Measurements from ENCODE around the gene TACSTD2. TPM values are rescaled to one million over a fixed set of nuclear protein-coding genes. Genes with fewer than 3 reads are reported as not detected.
"Not testable (repeated sequence)": the region's sequence is repeated elsewhere in the genome, so short reads cannot be mapped to it uniquely, and the experiment has no call there.

Gene TACSTD2
- total RNA-seq, 1 experiment from 2014 or later, result not detected

DNA sequence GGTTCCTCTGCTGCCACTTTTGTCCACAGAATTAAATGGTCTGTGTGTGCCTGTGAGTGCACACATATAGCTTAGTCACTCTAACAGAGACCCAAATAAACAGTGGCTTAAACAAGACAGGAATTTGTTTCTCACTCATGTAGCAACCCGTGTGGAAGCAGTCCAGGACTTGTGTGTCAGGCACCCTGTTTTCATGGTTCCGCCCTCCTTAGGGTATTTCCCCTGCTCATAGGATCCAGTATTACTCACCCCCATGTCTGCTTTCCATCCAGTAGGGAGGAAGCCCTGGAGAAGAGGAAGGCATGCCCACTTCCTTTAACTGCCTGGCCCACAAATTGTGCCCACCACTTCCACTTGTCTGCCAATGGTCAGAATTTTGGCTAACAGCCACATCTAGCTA is 41.3 kb upstream of the TACSTD2 start:
- no peaks in the 10 kb centered on the region for H3K27me3 ChIP-seq (ENCODE audit: low read length)
- H3K4me2 ChIP-seq (ENCODE audit: low read depth, low read length, poor library complexity, severe bottlenecking), result no peak overlapping the region
- H3K9ac ChIP-seq (ENCODE audit: low read length), result no peak overlapping the region
- DNase-seq, result no peak
- no peaks in the 10 kb centered on the region for H3K79me2 ChIP-seq (ENCODE audit: low read length)
- H3K9me3 ChIP-seq (ENCODE audit: low read length), result no peaks in the 10 kb centered on the region
- H3K9me2 ChIP-seq (replicated peaks; ENCODE audit: insufficient read depth, low read length), result no peaks in the 10 kb centered on the region
- H4K20me1 ChIP-seq (ENCODE audit: insufficient read depth, low read depth, low read length), result no peaks in the 10 kb centered on the region
- H2AFZ ChIP-seq (ENCODE audit: low read length), result no peak overlapping the region
- no peaks in the 10 kb centered on the region for H3K4me1 ChIP-seq (ENCODE audit: low read length)
- no peaks in the 10 kb centered on the region for H3K36me3 ChIP-seq (ENCODE audit: insufficient read depth, low read length)
- no peak overlapping the region for H3K27ac ChIP-seq (ENCODE audit: low read length)
- no peak overlapping the region for H3K4me3 ChIP-seq (ENCODE audit: low read length)

DNA sequence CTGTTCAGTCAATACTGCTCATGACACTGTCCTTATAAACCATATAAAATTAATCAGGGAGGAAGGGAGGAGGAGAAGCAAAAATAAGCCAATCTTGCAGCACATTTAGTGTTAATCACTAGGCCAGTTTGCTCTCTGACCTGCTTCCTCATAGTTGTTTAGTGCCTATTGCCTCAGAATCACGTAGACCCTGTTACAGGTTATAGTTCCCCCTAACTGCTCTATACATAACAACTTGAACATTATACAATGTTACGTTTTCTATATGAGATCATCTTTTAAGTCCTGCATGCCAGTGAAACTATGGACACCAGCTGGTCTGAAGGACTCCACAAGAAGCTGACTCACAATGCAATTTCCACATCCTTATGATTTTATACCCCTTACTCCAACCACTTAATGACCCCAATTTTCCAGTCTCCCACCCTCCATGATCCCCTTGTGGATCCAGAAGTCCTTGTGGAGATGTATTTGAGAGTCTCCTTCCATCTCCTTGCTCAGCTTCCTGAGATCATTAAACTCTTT is 34.9 kb upstream of the TACSTD2 start:
- Histone ChIP-seq H2AFZ (ENCODE audit: low read length) (no peak overlapping the region), H3K36me3 (ENCODE audit: insufficient read depth, low read length) (no peaks in the 10 kb centered on the region), H4K20me1 (ENCODE audit: insufficient read depth, low read depth, low read length) (no peaks in the 10 kb centered on the region), H3K27ac (ENCODE audit: low read length) (no peak overlapping the region), H3K9me2 (replicated peaks; ENCODE audit: insufficient read depth, low read length) (no peaks in the 10 kb centered on the region), H3K27me3 (ENCODE audit: low read length) (no peaks in the 10 kb centered on the region), H3K4me3 (ENCODE audit: low read length) (no peak overlapping the region), H3K9me3 (ENCODE audit: low read length) (no peaks in the 10 kb centered on the region), H3K9ac (ENCODE audit: low read length) (no peak overlapping the region), H3K79me2 (ENCODE audit: low read length) (no peaks in the 10 kb centered on the region), H3K4me1 (ENCODE audit: low read length) (no peaks in the 10 kb centered on the region), H3K4me2 (ENCODE audit: low read depth, low read length, poor library complexity, severe bottlenecking) (no peak overlapping the region)
- no peak for DNase-seq

DNA sequence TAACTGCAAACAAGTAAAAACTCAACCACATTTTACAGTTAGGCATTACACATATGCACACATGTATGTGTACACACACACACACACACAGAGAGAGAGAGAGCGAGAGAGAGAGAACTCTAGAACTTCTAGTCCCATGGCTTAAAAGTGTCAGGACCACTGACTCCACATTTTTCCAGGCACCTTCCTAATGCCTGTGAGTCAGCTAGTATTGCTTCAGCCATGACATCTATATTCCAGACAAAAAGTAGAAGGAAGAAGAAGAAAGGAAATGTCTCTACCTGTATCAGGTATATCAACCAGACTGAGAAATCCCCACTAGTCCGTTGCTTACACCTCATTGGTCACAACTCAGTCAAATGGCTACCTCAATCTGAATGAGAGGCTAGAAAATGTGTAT is 31.9 kb upstream of the TACSTD2 start:
- Histone ChIP-seq H3K79me2 (ENCODE audit: low read length) (no peaks in the 10 kb centered on the region), H2AFZ (ENCODE audit: low read length) (no peak overlapping the region), H3K27me3 (ENCODE audit: low read length) (no peaks in the 10 kb centered on the region), H3K9me3 (ENCODE audit: low read length) (no peaks in the 10 kb centered on the region), H3K9me2 (replicated peaks; ENCODE audit: insufficient read depth, low read length) (no peaks in the 10 kb centered on the region), H4K20me1 (ENCODE audit: insufficient read depth, low read depth, low read length) (no peaks in the 10 kb centered on the region), H3K4me1 (ENCODE audit: low read length) (no peaks in the 10 kb centered on the region), H3K4me2 (ENCODE audit: low read depth, low read length, poor library complexity, severe bottlenecking) (no peak overlapping the region), H3K36me3 (ENCODE audit: insufficient read depth, low read length) (no peaks in the 10 kb centered on the region), H3K4me3 (ENCODE audit: low read length) (no peak overlapping the region), H3K27ac (ENCODE audit: low read length) (no peak overlapping the region), H3K9ac (ENCODE audit: low read length) (no peak overlapping the region)
- DNase-seq, result no peak

DNA sequence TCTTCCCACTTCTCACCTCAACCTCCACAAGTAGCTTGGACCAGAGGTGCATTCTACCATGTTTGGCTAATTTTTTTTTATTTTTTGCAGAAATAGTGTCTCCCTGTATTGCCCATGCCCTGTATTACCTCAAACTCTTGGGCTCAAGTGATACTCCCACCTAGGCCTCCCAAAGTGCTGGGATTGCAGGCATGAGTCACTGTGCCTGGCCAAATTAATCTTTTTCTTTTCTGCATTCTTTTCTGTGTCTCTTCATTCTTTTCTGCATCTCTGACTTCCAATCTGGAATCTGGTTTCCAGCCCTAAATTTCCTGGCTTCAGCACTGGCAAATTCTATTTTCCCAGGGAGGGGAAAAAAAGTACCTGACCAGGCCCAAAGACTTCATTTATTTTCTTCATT is 31.2 kb upstream of the TACSTD2 start:
- Histone ChIP-seq H3K9ac (ENCODE audit: low read length) (no peak overlapping the region), H3K79me2 (ENCODE audit: low read length) (no peaks in the 10 kb centered on the region)

DNA sequence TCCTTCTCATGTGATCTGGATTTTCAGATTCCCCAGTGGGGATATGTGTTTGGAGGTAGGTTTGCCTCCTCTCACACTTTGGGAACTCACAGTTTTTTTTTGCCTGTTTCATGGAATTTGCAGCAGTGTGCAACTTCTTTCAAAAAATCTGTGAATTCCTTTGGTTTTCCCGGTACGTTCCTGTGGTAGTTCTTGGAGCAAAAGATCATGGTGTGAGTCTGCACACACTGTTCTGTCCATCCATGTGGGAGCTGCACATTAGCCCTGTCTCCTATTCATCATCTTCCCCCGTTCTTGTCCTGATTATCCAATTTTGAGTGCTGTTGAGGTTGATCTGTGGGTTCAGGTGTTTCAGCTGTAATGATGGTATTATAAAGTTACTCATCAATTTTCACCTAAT is 30.3 kb upstream of the TACSTD2 start:
- no peaks in the 10 kb centered on the region for H3K9me2 ChIP-seq (replicated peaks; ENCODE audit: insufficient read depth, low read length)
- H3K27ac ChIP-seq (ENCODE audit: low read length), result no peak overlapping the region
- H3K27me3 ChIP-seq (ENCODE audit: low read length), result no peaks in the 10 kb centered on the region
- DNase-seq, result no peak
- H3K4me1 ChIP-seq (ENCODE audit: low read length), result no peaks in the 10 kb centered on the region
- H3K4me3 ChIP-seq (ENCODE audit: low read length), result no peak overlapping the region
- H4K20me1 ChIP-seq (ENCODE audit: insufficient read depth, low read depth, low read length), result no peaks in the 10 kb centered on the region
- H3K36me3 ChIP-seq (ENCODE audit: insufficient read depth, low read length), result no peaks in the 10 kb centered on the region
- H3K9ac ChIP-seq (ENCODE audit: low read length), result no peak overlapping the region
- no peak overlapping the region for H3K4me2 ChIP-seq (ENCODE audit: low read depth, low read length, poor library complexity, severe bottlenecking)
- no peak overlapping the region for H2AFZ ChIP-seq (ENCODE audit: low read length)
- no peaks in the 10 kb centered on the region for H3K79me2 ChIP-seq (ENCODE audit: low read length)
- H3K9me3 ChIP-seq (ENCODE audit: low read length), result no peaks in the 10 kb centered on the region

More for the DNA sequence above, 31.2 kb upstream of the TACSTD2 start:
- Histone ChIP-seq H3K4me3 (ENCODE audit: low read length) (no peak overlapping the region), H4K20me1 (ENCODE audit: insufficient read depth, low read depth, low read length) (no peaks in the 10 kb centered on the region), H3K4me1 (ENCODE audit: low read length) (no peaks in the 10 kb centered on the region), H3K9me3 (ENCODE audit: low read length) (no peaks in the 10 kb centered on the region), H3K9me2 (replicated peaks; ENCODE audit: insufficient read depth, low read length) (no peaks in the 10 kb centered on the region), H3K27me3 (ENCODE audit: low read length) (no peaks in the 10 kb centered on the region), H3K4me2 (ENCODE audit: low read depth, low read length, poor library complexity, severe bottlenecking) (no peak overlapping the region), H2AFZ (ENCODE audit: low read length) (no peak overlapping the region), H3K36me3 (ENCODE audit: insufficient read depth, low read length) (no peaks in the 10 kb centered on the region), H3K27ac (ENCODE audit: low read length) (no peak overlapping the region)
- DNase-seq, result no peak

DNA sequence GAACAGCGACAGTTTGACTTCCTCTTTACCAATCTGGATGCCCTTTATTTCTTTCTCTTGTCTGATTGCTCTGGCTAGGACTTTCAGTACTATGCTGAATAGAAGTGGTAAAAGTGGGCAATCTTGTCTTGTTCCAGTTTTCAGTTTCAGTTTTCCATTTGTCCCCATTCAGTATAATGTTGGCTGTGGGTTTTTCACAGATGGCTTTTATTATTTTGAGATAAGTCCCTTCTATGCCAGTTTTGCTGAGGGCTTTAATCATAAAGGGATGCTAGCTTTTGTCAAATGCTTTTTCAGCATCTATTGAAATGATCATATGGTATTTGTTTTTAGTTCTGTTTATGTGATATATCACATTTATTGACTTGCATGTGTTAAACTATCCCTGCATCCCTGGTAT is 24.9 kb upstream of the TACSTD2 start:
- H2AFZ ChIP-seq (ENCODE audit: low read length); H3K4me1 ChIP-seq (ENCODE audit: low read length); DNase-seq; H4K20me1 ChIP-seq (ENCODE audit: insufficient read depth, low read depth, low read length); H3K9ac ChIP-seq (ENCODE audit: low read length); H3K36me3 ChIP-seq (ENCODE audit: insufficient read depth, low read length); H3K9me3 ChIP-seq (ENCODE audit: low read length); H3K4me2 ChIP-seq (ENCODE audit: low read depth, low read length, poor library complexity, severe bottlenecking); H3K4me3 ChIP-seq (ENCODE audit: low read length); H3K9me2 ChIP-seq (replicated peaks; ENCODE audit: insufficient read depth, low read length); H3K79me2 ChIP-seq (ENCODE audit: low read length); H3K27me3 ChIP-seq (ENCODE audit: low read length); H3K27ac ChIP-seq (ENCODE audit: low read length): not testable (repeated sequence)

DNA sequence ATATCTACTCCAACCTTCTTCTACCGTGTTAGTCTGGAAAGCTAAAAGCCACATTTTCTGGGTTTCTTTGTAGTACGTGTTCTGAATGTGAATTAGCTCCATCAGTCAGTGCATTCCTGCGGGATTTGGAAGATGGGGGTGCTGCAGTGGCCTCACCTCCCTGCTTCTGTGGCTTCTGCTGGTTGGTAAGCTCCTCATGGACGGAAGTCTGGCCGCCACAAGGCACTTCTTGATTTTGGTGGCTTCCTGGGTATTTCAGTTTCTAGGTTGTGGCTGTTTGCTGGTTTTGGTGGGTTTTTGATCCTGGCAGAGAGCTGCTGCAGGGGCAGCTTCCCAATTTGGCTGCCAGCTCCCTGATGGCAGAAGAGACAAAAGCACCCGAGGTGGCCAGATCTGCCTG is 20.9 kb upstream of the TACSTD2 start:
- H2AFZ ChIP-seq (ENCODE audit: low read length), result no peak overlapping the region
- no peaks in the 10 kb centered on the region for H3K36me3 ChIP-seq (ENCODE audit: insufficient read depth, low read length)
- H3K27me3 ChIP-seq (ENCODE audit: low read length), result no peaks in the 10 kb centered on the region
- H3K27ac ChIP-seq (ENCODE audit: low read length), result no peak overlapping the region
- no peak overlapping the region for H3K4me2 ChIP-seq (ENCODE audit: low read depth, low read length, poor library complexity, severe bottlenecking)
- no peak overlapping the region for H3K9ac ChIP-seq (ENCODE audit: low read length)
- no peaks in the 10 kb centered on the region for H3K79me2 ChIP-seq (ENCODE audit: low read length)
- no peak for DNase-seq
- H3K9me2 ChIP-seq (replicated peaks; ENCODE audit: insufficient read depth, low read length), result no peaks in the 10 kb centered on the region
- H3K9me3 ChIP-seq (ENCODE audit: low read length), result no peaks in the 10 kb centered on the region
- H3K4me1 ChIP-seq (ENCODE audit: low read length), result no peaks in the 10 kb centered on the region
- no peak overlapping the region for H3K4me3 ChIP-seq (ENCODE audit: low read length)
- no peaks in the 10 kb centered on the region for H4K20me1 ChIP-seq (ENCODE audit: insufficient read depth, low read depth, low read length)

DNA sequence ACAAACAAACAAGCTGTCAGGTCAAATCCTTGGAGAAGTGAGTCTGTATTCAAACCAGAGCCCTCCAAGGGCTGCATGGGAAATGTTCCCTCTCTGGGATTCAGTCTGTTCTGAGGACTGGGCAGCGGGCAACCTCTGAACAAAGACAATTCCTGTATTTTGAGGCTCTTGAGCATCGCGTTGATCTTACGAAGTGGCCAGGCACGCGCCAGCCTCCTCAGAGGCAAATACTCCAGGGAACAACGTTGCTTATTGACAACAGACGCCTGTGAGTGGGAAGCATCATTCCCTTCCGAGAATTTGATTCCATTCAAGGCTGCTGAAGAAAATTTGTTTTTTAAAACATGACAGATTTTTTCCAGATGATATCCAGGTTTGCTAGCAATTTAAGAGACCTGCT is 20.0 kb upstream of the TACSTD2 start:
- H3K9me2 ChIP-seq (replicated peaks; ENCODE audit: insufficient read depth, low read length), result no peaks in the 10 kb centered on the region
- no peak overlapping the region for H3K4me3 ChIP-seq (ENCODE audit: low read length)
- H3K4me2 ChIP-seq (ENCODE audit: low read depth, low read length, poor library complexity, severe bottlenecking), result no peak overlapping the region
- no peaks in the 10 kb centered on the region for H4K20me1 ChIP-seq (ENCODE audit: insufficient read depth, low read depth, low read length)
- H3K36me3 ChIP-seq (ENCODE audit: insufficient read depth, low read length), result no peaks in the 10 kb centered on the region
- H3K9ac ChIP-seq (ENCODE audit: low read length), result no peak overlapping the region
- no peaks in the 10 kb centered on the region for H3K79me2 ChIP-seq (ENCODE audit: low read length)
- no peak overlapping the region for H3K27ac ChIP-seq (ENCODE audit: low read length)
- H3K9me3 ChIP-seq (ENCODE audit: low read length), result no peaks in the 10 kb centered on the region
- no peak for DNase-seq
- no peak overlapping the region for H2AFZ ChIP-seq (ENCODE audit: low read length)
- H3K27me3 ChIP-seq (ENCODE audit: low read length), result no peaks in the 10 kb centered on the region
- no peaks in the 10 kb centered on the region for H3K4me1 ChIP-seq (ENCODE audit: low read length)

DNA sequence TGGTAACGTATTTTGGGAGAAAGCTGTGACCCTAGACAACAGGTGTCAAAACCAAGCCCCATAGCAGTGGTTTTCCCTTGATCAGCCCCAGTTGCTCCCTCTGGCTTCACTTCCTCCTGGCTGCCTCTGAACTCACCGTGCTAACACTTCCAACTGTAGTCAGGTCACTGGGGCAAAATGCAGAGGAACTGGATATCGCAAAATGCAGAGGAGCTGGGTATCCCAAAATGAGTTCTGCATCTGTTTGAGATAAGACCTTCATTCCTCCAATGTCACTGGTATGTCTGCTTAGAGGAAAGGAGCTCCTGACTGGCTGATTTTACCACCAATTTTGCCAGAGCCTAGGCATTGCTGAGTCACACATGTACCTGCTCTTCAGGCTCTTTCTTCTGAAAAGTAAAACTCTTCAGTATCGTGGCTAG is 19.6 kb upstream of the TACSTD2 start:
- Histone ChIP-seq H3K9ac (ENCODE audit: low read length) (no peak overlapping the region), H3K27ac (ENCODE audit: low read length) (no peak overlapping the region), H3K4me2 (ENCODE audit: low read depth, low read length, poor library complexity, severe bottlenecking) (no peak overlapping the region), H4K20me1 (ENCODE audit: insufficient read depth, low read depth, low read length) (no peaks in the 10 kb centered on the region), H3K79me2 (ENCODE audit: low read length) (no peaks in the 10 kb centered on the region), H3K27me3 (ENCODE audit: low read length) (no peaks in the 10 kb centered on the region), H3K4me1 (ENCODE audit: low read length) (no peaks in the 10 kb centered on the region), H3K4me3 (ENCODE audit: low read length) (no peak overlapping the region), H3K9me3 (ENCODE audit: low read length) (no peaks in the 10 kb centered on the region), H2AFZ (ENCODE audit: low read length) (no peak overlapping the region), H3K9me2 (replicated peaks; ENCODE audit: insufficient read depth, low read length) (no peaks in the 10 kb centered on the region), H3K36me3 (ENCODE audit: insufficient read depth, low read length) (no peaks in the 10 kb centered on the region)
- no peak for DNase-seq
